H1 (cell line): ENCODE measurements around the gene P4HA1. TPM values are rescaled to one million over a fixed set of nuclear protein-coding genes. Genes with fewer than 3 reads are reported as not detected.

Experiments used
- BACH1 ChIP-seq: IDR thresholded peaks from 2 replicates; pipeline ENCODE4 v1.6.1; 2012; ENCODE audit warnings: low read length, improper control_type of control experiment
- CBX8 ChIP-seq: fragments of 300-800, 300-1000 bp; sonication (generic); IDR thresholded peaks from 2 replicates; pipeline ENCODE4 v1.7.1; 2016; ENCODE audit warnings: low read depth, low read length, borderline replicate concordance
- GABPA ChIP-seq: IDR thresholded peaks from 2 replicates; pipeline ENCODE4 v1.6.1; 2011; ENCODE audit warnings: mild to moderate bottlenecking, low read length, moderate library complexity, borderline replicate concordance; ENCODE audit not compliant: insufficient read depth
- JUN ChIP-seq: IDR thresholded peaks from 2 replicates; pipeline ENCODE4 v1.6.1; 2011; ENCODE audit warnings: low read depth, mild to moderate bottlenecking, improper control_type of control experiment, low read length
- MAX ChIP-seq: IDR thresholded peaks from 2 replicates; pipeline ENCODE4 v1.6.1; 2012; ENCODE audit warnings: inconsistent platforms
- RAD21 ChIP-seq, 2 experiments: IDR thresholded peaks in 1 of 2; conservative IDR thresholded peaks in 1 of 2; 2 replicates each; pipeline ENCODE4 v1.6.1; 2011; ENCODE audit warnings: low read depth in 2 of 2, low read length in 2 of 2, improper control_type of control experiment in 1 of 2, inconsistent platforms in 1 of 2, mild to moderate bottlenecking in 1 of 2, moderate library complexity in 1 of 2
- SAP30 ChIP-seq: fragments of 300-600 bp; sonication (generic); IDR thresholded peaks from 2 replicates; pipeline ENCODE4 v1.7.1; 2012; ENCODE audit warnings: low read length, moderate library complexity, mild to moderate bottlenecking, inconsistent platforms; ENCODE audit not compliant: insufficient read depth, insufficient replicate concordance
- USF2 ChIP-seq: IDR thresholded peaks from 2 replicates; pipeline ENCODE4 v1.6.1; 2011; ENCODE audit warnings: low read length, improper control_type of control experiment
- ZNF274 ChIP-seq: IDR thresholded peaks from 2 replicates; pipeline ENCODE4 v1.7.0; 2012; ENCODE audit warnings: low read length, borderline replicate concordance; ENCODE audit errors: extremely low read depth
- polyA plus RNA-seq, 7 experiments: library from polyadenylated mRNA; depleted of rRNA in 3 of 7; stranded (reverse) in 5 of 7; unstranded in 2 of 7; fragments of >200 nt in 5 of 7; fragments of 200-250 nt in 2 of 7; gene quantifications; 1 replicate in 5 of 7; 2 replicates in 1 of 7; 4 replicates in 1 of 7; pipeline versions ENCODE4 v1.2.1 to v1.2.3, GENCODE V29; 2011 to 2013; ENCODE audit warnings: missing spikeins in 2 of 7, mixed read lengths in 2 of 7
- total RNA-seq: library from RNA; stranded (reverse); fragmentation: NEBNext Ultra II Directional; extraction: Animal tissue kit (Norgen Biotek cat#: 25700); gene quantifications from 2 replicates; pipeline ENCODE4 v1.2.1, GENCODE V29; 2021
- TF ChIP-seq, protein P1 (sequence below): IDR thresholded peaks from 2 replicates; pipeline ENCODE4 v1.6.1; 2011; ENCODE audit warnings: low read depth, mild to moderate bottlenecking, low read length; ENCODE audit not compliant: insufficient read depth

P4HA1 gene
- total and polyA plus RNA-seq, 2 of the 8 experiments (the other 6 are each of a cell fraction or from before 2014, with no cell fraction given), result 12.0 to 25.7 TPM

DNA sequence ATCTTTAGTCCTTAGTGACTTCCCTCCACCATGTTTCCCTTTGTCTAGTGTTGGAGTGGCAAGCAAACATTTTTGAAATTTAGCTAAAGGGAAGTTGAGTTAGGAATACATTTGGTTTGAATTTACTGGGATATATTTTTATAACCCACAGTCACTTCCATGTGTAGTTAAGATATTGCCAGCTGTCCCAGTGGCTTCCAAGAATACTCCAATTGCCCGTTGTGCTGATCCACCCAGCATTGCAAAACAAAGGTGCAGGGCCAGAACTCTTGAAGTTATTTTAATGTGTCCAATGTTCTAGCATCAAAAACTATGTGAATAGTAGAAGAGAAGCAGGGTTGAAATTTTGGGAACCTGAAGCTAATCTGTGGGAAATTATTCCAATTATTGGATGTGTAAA is 2.5 kb upstream of the P4HA1 start (continued):
- TF ChIP-seq USF2 (no peak), SAP30 (no peak), ZNF274 (no peak), GABPA (no peak), MAX (no peak), RAD21 (IDR thresholded peaks at IDR 0.05 in 1 of 2, conservative IDR thresholded peaks at IDR 0.05 in 1 of 2; ENCODE audit: low read depth in 2 of 2, low read length in 2 of 2) (no peak), CBX8 (no peak), JUN (no peak), BACH1 (no peak)
- TF ChIP-seq, protein P1, sequence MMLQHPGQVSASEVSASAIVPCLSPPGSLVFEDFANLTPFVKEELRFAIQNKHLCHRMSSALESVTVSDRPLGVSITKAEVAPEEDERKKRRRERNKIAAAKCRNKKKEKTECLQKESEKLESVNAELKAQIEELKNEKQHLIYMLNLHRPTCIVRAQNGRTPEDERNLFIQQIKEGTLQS, result no peak
